GM21423 (cell line): ENCODE measurements around the gene CCDC68.
A peak's percentile ranks its signal among the peaks of the same experiment; 100 is the strongest.

Source experiments
- ATAC-seq: cut with Tn5 transposase; IDR thresholded peaks from one replicate; pipeline ENCODE4 v1.9.1; 2021; ENCODE audit warnings: mild to moderate bottlenecking, moderate library complexity; ENCODE audit not compliant: unreplicated experiment

The CCDC68 gene

DNA sequence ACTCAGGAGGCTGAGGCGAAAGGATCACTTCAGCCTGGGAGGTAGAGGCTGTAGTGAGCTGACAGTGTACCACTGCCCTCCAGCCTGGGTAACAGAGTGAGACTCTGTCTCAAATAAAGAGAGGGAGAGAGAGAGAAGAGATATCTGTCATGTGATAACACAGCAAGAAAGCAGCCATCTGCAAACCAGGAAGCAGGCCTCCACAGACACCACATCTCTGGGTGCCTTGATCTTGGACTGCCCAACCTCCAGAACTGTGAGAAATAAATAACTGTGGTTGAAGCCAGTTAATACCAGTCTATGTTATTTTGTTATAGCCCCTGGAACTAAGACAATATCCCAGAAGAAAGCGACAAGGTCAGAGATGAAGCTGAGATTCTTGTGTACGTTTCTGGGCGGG lies 2.6 kb upstream of the CCDC68 start:
- no peak for ATAC-seq

GRCh38 chr18:54961016-54961423 lies 1.8 kb upstream of the CCDC68 start:
- no peak for ATAC-seq

GRCh38 chr18:54960197-54960596 lies 936 bp upstream of the CCDC68 start:
- no peak for ATAC-seq

DNA sequence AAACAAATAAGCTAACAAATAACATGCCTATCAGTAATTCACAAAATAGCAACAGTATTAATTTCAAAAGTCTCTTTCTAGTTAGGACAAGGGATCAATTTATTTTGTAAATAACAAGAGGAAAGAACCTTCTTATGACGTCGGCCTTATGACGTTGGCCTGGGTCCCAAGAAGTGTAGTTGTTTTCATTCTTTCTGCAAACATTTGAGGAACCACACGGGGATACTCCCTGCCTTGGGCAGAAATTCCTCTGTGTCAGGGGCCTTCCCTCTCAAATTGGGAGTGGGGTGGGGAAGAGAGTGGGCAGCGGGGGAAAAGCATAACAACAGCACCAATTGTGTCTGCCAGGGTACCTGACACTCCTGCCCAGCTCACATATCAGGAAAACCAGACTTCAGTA lies 1.3 kb downstream of the CCDC68 start:
- ATAC-seq, result no peak

- no peak for ATAC-seq
Observed at GRCh38 chr18:54957296-54957832, 1.9 kb downstream of the CCDC68 start.

DNA sequence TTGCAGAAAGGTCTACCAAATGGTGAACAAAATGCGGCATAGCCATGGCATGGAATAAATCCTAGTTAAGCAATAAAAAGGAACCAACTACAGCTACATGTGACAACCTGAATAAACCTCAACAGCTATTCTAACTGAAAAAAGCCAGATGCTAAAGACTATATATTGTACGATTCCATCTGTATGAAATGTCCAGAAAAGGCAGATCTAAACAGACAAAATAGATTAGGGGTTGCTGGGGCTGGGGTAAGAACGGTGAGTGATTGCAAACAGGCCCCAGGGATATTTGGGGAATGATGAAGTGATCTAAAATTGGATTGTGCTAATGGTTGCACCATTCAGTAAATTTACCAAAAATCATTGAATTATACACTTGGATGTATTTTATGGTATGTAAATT lies 2.8 kb downstream of the CCDC68 start:
- ATAC-seq, result no peak

DNA sequence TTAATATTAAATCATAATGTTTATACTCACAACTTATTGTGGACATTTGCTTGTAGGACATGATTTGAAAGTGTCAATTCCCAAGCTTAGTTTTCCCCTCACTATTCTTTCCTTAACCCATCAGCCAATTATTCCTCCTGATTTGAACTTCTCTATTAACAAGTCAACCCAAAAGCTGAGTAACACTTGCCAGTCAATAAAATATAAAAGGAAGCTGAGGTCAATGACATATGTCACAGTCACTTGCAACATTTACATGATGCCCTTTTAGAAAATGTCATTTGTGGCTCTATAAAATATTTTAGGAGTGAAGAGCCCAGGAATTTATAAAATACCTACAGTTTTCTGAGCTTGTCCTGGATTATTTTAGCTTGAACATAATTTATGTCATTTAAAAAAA lies 7.2 kb downstream of the CCDC68 start:
- no peak for ATAC-seq

- no peak for ATAC-seq
Observed at GRCh38 chr18:54950221-54950620, 9.0 kb downstream of the CCDC68 start.

- ATAC-seq, result no peak
Observed at GRCh38 chr18:54949588-54949987, 9.7 kb downstream of the CCDC68 start.

GRCh38 chr18:54948350-54948837 lies 10.9 kb downstream of the CCDC68 start:
- ATAC-seq, result no peak

GRCh38 chr18:54947091-54947490 lies 12.2 kb downstream of the CCDC68 start:
- ATAC-seq, result no peak

DNA sequence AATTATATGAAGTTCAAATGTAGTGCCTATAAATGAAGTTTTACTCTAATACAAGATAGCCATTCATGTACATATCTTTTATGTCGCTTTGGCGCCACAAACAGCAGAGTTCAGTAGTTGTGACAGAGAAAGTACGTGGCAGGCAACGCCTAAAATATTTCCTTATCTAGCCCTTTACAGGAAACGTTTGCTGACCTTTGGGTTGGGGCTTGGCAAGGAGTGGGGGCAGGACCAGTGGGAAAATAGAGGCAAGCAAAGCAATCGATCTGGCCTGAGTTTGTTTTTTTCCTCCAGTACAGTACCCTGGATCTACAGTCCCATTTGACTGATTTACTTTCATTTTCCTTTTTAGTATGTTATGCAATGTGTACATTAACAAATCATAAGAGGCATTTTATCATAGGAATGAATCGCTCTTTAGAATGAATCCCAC lies 13.1 kb downstream of the CCDC68 start:
- peak; percentile 88 for ATAC-seq

DNA sequence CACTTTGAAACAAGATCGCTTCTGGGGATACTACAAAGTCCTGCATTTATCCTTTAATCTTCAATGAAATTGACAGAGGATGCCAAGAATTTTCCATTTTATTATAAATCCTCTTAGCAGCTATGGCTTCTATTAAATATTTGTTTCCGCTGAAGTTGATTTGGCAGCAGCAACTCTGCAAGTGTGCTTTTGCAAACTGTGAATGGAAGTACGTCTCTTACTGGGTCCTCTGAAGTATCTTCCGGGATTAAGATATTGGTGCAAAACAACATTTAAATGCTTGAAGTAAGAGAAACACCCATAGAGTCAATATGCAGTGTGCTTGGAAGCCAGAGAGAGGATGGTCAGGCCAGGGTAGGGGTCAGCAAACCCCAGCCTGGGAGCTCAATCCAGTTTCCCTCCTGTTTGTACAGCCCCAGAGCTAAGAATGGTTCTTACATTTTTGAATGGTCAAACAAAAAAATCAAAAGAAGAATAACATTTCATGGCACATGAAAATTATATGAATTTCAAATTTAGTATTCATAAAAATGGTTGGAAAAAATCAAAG lies 13.6 kb downstream of the CCDC68 start:
- ATAC-seq, result no peak

DNA sequence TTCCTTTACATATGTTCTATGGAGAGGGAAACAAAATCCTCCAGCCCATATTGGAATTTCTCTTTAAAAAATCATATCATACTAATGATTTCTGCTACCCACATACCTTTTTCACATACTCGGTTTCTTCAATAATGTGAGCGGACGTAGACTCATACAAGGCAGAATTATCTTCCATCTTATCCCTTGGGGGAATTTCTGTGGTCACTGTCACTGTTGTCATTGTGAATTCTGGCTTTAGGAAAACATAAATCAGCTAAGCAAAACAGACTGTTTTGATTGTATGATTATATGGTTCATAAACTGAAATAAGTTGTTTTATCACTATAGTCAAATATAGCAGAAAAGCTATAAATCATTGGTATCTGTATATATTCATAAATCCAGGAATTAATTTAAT lies 16.7 kb downstream of the CCDC68 start:
- ATAC-seq, result no peak

DNA sequence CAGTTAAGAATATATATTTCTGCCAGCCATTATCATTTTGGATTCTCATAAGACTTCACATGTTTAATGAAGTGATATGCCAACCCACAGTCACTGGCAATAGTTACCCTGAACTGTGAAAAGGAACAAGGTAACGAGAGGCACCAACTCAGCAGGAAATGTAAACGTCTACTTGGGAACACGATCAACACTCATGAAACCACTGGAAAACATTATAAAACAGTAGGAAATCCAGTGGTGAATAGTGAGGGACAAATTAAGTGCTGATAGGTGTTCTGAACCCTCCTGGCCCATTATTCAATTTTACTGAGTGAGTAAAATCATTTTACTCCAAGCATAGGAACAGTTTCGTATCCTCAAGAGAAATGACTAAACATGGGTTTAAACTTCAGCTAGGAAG lies 17.1 kb downstream of the CCDC68 start:
- ATAC-seq, result no peak

DNA sequence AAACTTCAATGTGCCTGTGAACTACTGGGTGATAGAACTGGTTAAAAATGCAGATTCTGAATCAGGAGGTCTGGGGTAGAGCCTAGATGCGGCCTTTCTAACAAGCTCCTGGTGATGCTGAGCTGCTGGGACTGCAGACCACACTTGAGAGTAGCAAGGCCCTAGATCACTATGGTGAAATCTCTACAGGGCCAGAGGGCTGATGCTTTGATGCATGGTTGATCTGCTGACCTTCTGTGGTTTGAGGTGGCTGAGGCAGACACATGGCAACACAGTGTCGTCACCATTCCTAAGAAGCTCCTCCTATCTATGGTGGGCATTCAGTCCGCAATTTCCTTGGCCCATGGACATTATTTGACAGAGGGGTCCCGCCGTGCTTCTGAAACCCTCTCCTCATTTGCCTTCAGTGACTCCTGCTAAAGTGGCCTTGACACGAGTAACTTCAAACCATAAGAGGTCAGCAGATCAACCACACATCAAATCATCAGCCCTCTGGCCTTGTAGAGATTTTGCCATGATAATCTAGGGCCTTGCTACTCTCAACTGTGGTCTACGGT lies 19.8 kb downstream of the CCDC68 start:
- ATAC-seq, result no peak

GRCh38 chr18:54938506-54938905 lies 20.8 kb downstream of the CCDC68 start:
- no peak for ATAC-seq

- ATAC-seq, result no peak
Observed at GRCh38 chr18:54932472-54932871, 26.8 kb downstream of the CCDC68 start.

DNA sequence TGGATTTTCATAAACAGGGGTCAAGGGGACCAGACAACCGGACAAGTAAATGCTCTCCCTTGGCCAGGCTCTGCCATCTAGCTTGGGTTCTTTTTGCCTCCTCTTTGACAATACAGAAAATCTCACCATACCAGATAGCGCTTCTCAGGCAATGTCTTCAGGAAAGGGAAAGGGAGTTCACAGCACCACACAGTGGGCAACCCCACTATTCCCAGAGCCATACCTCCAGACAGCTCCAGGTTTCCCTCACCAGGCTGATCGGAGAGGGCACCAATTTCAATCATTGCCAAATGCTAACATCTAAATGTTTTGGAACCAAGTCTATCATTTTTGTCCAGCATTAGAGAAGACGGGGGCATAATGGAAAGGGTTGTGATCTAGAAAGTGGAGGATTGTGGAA lies 28.1 kb downstream of the CCDC68 start:
- no peak for ATAC-seq

GRCh38 chr18:54928236-54928635 lies 31.0 kb downstream of the CCDC68 start:
- no peak for ATAC-seq

- no peak for ATAC-seq
Observed at GRCh38 chr18:54926593-54927325, 32.5 kb downstream of the CCDC68 start.

DNA sequence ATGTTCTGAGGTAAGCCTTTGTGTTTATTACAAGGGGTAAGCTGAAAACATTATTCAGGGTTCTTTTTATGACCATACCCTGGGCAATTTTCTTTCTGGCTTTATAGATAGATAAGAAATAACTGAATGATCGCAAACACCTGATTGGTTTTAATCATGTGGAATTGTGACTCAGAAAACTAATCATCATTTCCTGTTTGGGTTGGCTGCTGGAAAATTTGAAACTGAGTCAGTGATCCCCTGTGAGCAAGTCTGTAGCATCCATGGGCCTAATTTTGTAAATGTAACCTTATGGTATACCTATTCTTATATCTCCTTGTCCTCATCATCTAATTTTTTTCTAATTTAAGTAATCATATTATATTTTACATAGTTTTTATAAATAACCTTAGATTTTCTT lies 34.3 kb downstream of the CCDC68 start:
- no peak for ATAC-seq
